Activated B cell treated with CpG ODN at 0.5 μM for 24 hours (primary cell): ENCODE measurements around the gene CDKN2A. TPM values are rescaled to one million over a fixed set of nuclear protein-coding genes. Genes with fewer than 3 reads are reported as not detected.

ENCODE experiments used
- ATAC-seq: fragments of 200-7000 bp; cut with Tn5 transposase; one replicate; pipeline ENCODE4 v1.10.0; 2021; ENCODE audit warnings: low read depth, mild to moderate bottlenecking, moderate library complexity
- CTCF ChIA-PET: fragments of 350-600 bp; sonication (Branson Sonifier 250); formaldehyde crosslinking; loops from one replicate; lab custom pipeline; 2021; ENCODE audit warnings: antibody characterized with exemption; lab: Charles Lee
- POLR2A ChIA-PET: fragments of 350-600 bp; sonication (Branson Sonifier 250); formaldehyde crosslinking; loops from one replicate; lab custom pipeline; 2021; ENCODE audit warnings: antibody characterized with exemption; lab: Charles Lee
- DNase-seq: peaks from one replicate; pipeline ENCODE4 v3.0.0; 2022
- H3K27ac Mint-ChIP-seq: one replicate; pipeline ENCODE4 v1.8.0; 2020; ENCODE audit warnings: mixed read lengths
- H3K27me3 Mint-ChIP-seq: one replicate; pipeline ENCODE4 v1.8.0; 2021; ENCODE audit warnings: mixed read lengths
- H3K36me3 Mint-ChIP-seq: one replicate; pipeline ENCODE4 v1.8.0; 2021; ENCODE audit warnings: low read depth, mixed read lengths
- H3K4me1 Mint-ChIP-seq: one replicate; pipeline ENCODE4 v1.8.0; 2021; ENCODE audit warnings: mixed read lengths
- H3K4me3 Mint-ChIP-seq: one replicate; pipeline ENCODE4 v1.8.0; 2020; ENCODE audit warnings: mild to moderate bottlenecking, mixed read lengths
- H3K9me3 Mint-ChIP-seq: one replicate; pipeline ENCODE4 v1.8.0; 2020; ENCODE audit warnings: mixed read lengths
- intact Hi-C: fragments of 100-400 bp; cut with micrococcal nuclease; formaldehyde crosslinking; loops from one replicate; pipeline ENCODE4 v1.15.1; 2024
- total RNA-seq: library from RNA; stranded (reverse); gene quantifications from 2 replicates; pipeline ENCODE4 v1.2.3, GENCODE V29; 2022
- TF ChIP-seq, protein P1 (sequence below): fragments of 200-600 bp; IDR thresholded peaks from one replicate; pipeline ENCODE4 v1.8.0; 2022; ENCODE audit warnings: antibody characterized with exemption, mild to moderate bottlenecking

The CDKN2A gene
- total RNA-seq, 1 donor from 2014 or later = 8.5 TPM

DNA sequence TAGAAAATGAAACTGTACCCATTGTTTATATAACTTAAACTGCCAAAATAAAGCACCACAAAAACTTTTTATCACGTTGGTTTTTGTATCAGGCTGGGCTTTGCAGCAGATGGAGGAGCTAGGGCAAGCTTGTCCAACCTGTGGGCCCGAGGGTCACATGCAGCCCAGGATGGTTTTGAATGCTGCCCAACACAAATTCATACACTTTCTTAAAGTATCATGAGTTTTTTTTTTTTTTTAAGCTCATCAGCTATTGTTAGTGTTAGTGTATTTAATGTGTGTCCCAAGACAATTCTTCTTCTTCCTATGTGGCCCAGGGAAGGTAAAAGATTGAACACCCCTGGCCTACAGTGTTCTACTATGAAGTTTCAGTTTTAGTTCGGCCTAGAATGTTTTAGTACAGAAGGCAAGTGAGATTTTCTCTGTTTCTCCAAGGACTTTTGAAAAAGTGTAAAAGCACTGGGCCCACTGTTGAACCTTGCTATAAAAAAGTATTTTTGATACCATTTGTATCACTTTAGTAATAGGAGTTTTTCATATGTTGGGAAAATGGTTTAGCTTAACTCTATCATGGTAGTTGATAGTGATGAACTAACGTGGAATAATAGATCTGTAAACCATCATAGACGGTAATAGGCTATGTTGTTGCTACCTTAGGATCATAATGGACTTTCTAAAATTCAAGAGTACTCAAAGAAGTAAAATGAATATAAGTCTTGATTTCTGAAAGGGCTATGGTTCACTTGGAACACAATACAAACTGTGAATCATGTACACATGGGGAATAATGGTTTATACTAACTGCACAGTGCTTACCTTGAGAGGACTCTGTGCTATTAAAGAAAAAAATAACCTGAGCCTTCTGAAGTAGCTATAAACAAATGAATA is 2.9 kb downstream of the CDKN2A start:
- peaks cover 6% of the 10 kb centered on the region for H3K36me3 Mint-ChIP-seq
- H3K27me3 Mint-ChIP-seq = peaks cover 20% of the 10 kb centered on the region
- H3K9me3 Mint-ChIP-seq = no peaks in the 10 kb centered on the region
- DNase-seq = no peak
- intact Hi-C loops = loop anchor here (2.0 kb wide), 1 partner anchor 17 kb away; the partner anchor contains the start of gene CDKN2B
- CTCF ChIA-PET = interaction anchor here (0.5 to 0.7 kb wide), 2 partner anchors 19 to 64 kb away, joined by 3 to 4 read pairs; no protein-coding TSS in a partner anchor
- TF ChIP-seq, protein P1, sequence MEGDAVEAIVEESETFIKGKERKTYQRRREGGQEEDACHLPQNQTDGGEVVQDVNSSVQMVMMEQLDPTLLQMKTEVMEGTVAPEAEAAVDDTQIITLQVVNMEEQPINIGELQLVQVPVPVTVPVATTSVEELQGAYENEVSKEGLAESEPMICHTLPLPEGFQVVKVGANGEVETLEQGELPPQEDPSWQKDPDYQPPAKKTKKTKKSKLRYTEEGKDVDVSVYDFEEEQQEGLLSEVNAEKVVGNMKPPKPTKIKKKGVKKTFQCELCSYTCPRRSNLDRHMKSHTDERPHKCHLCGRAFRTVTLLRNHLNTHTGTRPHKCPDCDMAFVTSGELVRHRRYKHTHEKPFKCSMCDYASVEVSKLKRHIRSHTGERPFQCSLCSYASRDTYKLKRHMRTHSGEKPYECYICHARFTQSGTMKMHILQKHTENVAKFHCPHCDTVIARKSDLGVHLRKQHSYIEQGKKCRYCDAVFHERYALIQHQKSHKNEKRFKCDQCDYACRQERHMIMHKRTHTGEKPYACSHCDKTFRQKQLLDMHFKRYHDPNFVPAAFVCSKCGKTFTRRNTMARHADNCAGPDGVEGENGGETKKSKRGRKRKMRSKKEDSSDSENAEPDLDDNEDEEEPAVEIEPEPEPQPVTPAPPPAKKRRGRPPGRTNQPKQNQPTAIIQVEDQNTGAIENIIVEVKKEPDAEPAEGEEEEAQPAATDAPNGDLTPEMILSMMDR = no peak
- POLR2A ChIA-PET = no interaction called here
- ATAC-seq = no peak
- no peak overlapping the region for H3K4me3 Mint-ChIP-seq
- H3K27ac Mint-ChIP-seq = no peak overlapping the region
- H3K4me1 Mint-ChIP-seq = peaks cover 24% of the 10 kb centered on the region

DNA sequence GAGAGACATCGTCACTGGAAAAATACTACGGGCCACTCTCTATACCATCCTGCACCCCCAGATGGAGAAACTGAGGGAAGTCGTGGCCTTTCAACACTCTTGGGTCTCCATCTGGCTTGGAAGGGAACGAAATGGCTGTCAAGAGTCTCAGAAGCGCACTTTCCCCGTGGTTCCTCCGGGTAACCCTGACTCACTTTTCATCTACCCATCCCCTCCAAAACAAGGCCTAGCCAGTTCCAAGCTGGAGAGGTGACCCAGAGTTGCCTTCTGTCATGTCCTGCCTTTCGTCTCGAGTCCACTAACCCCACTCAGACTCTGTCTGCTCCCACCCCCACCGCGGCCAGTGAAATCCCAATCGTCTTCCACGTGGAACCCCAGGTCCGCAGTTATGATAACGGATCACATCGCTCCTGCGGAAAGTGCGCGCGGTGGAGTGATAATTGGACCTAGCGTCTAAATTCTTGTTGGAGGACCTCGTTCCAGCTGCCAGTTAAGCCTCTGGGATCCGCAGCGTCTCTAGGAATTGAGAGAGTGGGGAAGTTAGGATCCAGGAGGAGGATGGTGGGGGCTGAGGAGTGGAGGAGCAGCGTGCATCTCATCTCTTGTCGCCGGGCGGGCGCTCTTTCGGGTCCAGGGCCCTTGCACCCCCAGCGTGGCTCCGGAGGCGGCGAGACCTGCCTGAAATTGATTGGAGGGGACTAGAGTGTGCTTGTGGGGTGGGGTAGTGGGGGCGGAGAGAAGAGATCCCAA is 4.6 kb downstream of the CDKN2A start:
- Mint-ChIP-seq H3K36me3 (no peaks in the 10 kb centered on the region), H3K9me3 (no peaks in the 10 kb centered on the region), H3K4me1 (peaks cover 15% of the 10 kb centered on the region), H3K27me3 (peaks cover 27% of the 10 kb centered on the region), H3K27ac (no peak overlapping the region), H3K4me3 (no peak overlapping the region)
- intact Hi-C loops = loop anchor here (2.0 kb wide), 1 partner anchor 19 kb away; the partner anchor contains the start of gene CDKN2B
- DNase-seq (no peak), ATAC-seq (no peak)
- POLR2A ChIA-PET = interaction anchor here (0.7 kb wide), 1 partner anchor 14 kb away, joined by 3 read pairs; no protein-coding TSS in a partner anchor
- CTCF ChIA-PET = interaction anchor here (1.0 kb wide), 1 partner anchor 19 kb away, joined by 4 read pairs; no protein-coding TSS in a partner anchor
- TF ChIP-seq, protein P1 = no peak

DNA sequence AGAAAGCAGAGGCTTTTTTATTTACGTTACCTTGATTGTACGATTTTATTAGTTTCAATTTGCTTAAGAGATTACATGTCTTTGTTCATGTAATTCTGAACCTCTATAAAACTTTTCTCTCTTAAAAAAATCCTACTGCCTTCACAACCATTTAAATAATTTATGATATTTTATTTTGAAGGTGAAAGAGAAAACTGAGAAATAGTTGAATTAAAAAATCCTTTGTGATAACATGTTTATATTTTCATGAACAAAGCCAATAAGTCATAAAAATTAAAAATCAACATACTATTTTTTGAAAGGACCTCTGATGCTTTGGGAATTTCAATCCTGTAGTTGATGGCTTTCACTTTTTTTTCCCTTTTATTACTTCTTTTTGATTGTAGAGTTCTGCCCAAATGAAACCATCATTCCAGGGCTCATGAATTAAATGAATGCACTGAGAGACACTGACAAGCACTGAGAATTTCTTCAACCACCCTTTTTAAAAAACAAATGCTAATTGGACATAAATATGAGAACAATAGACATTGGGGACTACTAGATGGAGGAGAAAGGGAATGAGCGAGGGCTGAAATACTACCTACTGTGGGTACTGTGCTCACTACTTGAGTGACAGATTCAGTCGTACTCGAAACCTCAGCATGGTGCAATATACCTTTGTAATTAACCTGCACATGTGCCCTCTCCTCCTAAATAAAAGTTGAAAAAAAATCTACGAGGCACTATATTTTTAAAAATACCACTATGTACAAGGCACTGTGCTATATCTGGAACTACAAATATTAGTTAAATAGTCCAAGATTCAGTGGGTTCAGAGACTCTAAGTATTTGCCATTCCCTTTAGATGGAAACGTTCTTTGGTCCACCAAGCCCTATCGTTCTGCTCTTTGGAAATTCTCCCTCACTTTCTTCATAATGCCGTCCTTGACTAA is 5.9 kb downstream of the CDKN2A start:
- ChIA-PET POLR2A (no interaction called here), CTCF (interaction anchor here (1.0 kb wide), 1 partner anchor 20 kb away, joined by 4 read pairs; no protein-coding TSS in a partner anchor)
- TF ChIP-seq, protein P1 = no peak
- Mint-ChIP-seq H3K4me3 (no peak overlapping the region), H3K27me3 (peaks cover 34% of the 10 kb centered on the region), H3K36me3 (no peaks in the 10 kb centered on the region), H3K9me3 (no peaks in the 10 kb centered on the region), H3K4me1 (peaks cover 9% of the 10 kb centered on the region), H3K27ac (no peak overlapping the region)
- no peak for DNase-seq
- intact Hi-C loops = loop anchor here (1.0 kb wide), 1 partner anchor 13 kb away; no protein-coding TSS in a partner anchor
- ATAC-seq = no peak

DNA sequence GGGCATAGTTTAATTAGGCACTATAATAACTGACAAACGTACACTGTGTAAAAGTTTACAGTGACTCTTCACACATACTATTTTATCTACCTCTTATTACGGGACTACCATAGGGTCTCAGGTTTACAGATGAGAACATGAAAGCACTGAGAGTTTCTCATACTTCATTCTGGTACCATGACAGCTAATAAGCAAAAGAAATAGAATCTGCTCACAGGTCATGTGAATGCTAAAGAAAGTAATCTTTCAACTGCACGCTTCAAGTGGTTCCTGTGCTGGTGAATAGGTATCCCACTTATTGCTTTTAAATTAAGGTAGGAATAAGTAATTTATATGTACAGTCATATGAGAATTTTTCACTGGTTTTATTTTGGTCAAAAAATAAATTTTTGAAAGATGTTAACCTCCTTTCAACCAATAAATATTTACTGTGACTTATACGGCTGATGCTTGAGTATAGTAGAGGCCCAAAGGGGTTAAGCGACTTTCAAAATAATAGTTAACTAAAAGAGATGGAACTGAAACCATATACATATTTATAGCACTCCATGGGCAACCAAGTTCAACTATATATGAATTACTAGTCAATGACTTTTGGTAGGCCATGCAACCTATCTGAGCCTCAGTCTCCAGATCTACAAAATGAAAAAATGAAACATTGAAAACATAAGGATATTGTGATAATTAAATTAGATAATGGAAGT is 8.1 kb downstream of the CDKN2A start:
- Mint-ChIP-seq H3K9me3 (no peaks in the 10 kb centered on the region), H3K36me3 (no peaks in the 10 kb centered on the region), H3K27ac (no peak overlapping the region), H3K27me3 (peaks cover 49% of the 10 kb centered on the region), H3K4me3 (no peak overlapping the region), H3K4me1 (peaks cover 4% of the 10 kb centered on the region)
- DNase-seq (no peak), ATAC-seq (no peak)
- TF ChIP-seq, protein P1 = no peak
- intact Hi-C loops = no loop called here
- POLR2A ChIA-PET = no interaction called here
- CTCF ChIA-PET = interaction anchor here (1.0 to 1.8 kb wide), 2 partner anchors 22 to 467 kb away, joined by 3 to 10 read pairs; partner anchors contain the start of gene CDKN2B
